Measurements from ENCODE around the gene NEURL1. TPM values are rescaled to one million over a fixed set of nuclear protein-coding genes. Genes with fewer than 3 reads are reported as not detected.

Gene NEURL1
- total RNA-seq, 1 donor from 2014 or later = 12.0 TPM

- Histone ChIP-seq H3K4me1 (ENCODE audit: control insufficient read depth in 3 of 3, insufficient read depth in 3 of 3, low read length in 3 of 3) (peaks cover 42 to 48% (median 44%) of the 10 kb centered on the region in 3 donors), H3K27me3 (ENCODE audit: control insufficient read depth in 3 of 3, insufficient read depth in 3 of 3, low read length in 3 of 3) (peaks cover 0 to 11% (median 0%) of the 10 kb centered on the region in 3 donors), H3K9ac (ENCODE audit: low read depth in 1 of 3, low read length in 3 of 3) (peak overlapping the region; percentile 67 to 82 (median 82)), H3K36me3 (ENCODE audit: control insufficient read depth in 3 of 3, insufficient read depth in 3 of 3, low read length in 3 of 3) (peaks cover 21 to 25% (median 25%) of the 10 kb centered on the region in 3 donors), H3K27ac (ENCODE audit: low read depth, low read length) (peak overlapping the region; percentile 85), H3K9me3 (ENCODE audit: control insufficient read depth in 3 of 3, low read length in 3 of 3) (no peaks in the 10 kb centered on the region), H3K4me3 (ENCODE audit: low read length in 3 of 3) (peak overlapping the region; percentile 70 to 75 (median 72))
Measured at GRCh38 chr10:103451091-103451813, 42.3 kb upstream of the NEURL1 start.

- peaks cover 0 to 11% (median 0%) of the 10 kb centered on the region in 3 donors for H3K27me3 ChIP-seq (ENCODE audit: control insufficient read depth in 3 of 3, insufficient read depth in 3 of 3, low read length in 3 of 3)
- H3K27ac ChIP-seq (ENCODE audit: low read depth, low read length) = peak within 1 kb of the TSS; percentile 85
- H3K4me1 ChIP-seq (ENCODE audit: control insufficient read depth in 3 of 3, insufficient read depth in 3 of 3, low read length in 3 of 3) = peaks cover 37 to 41% (median 39%) of the 10 kb centered on the region in 3 donors
- H3K9ac ChIP-seq (ENCODE audit: low read depth in 1 of 3, low read length in 3 of 3) = peak within 1 kb of the TSS; percentile 67 to 82 (median 82)
- H3K36me3 ChIP-seq (ENCODE audit: control insufficient read depth in 3 of 3, insufficient read depth in 3 of 3, low read length in 3 of 3) = peaks cover 17 to 23% (median 19%) of the 10 kb centered on the region in 3 donors
- H3K9me3 ChIP-seq (ENCODE audit: control insufficient read depth in 3 of 3, low read length in 3 of 3) = no peaks in the 10 kb centered on the region
- H3K4me3 ChIP-seq (ENCODE audit: low read length in 3 of 3) = peak within 1 kb of the TSS; percentile 70 to 75 (median 72)
Measured at GRCh38 chr10:103451831-103452505, 41.5 kb upstream of the NEURL1 start, which contains the start of gene CALHM2. TSS of gene CALHM2 (minus strand) at chr10:103452370. CDS start at chr10:103449941, 2,429 bp downstream.

- H3K27me3 ChIP-seq (ENCODE audit: control insufficient read depth in 3 of 3, insufficient read depth in 3 of 3, low read length in 3 of 3) = peaks cover 0 to 11% (median 0%) of the 10 kb centered on the region in 3 donors
- H3K27ac ChIP-seq (ENCODE audit: low read depth, low read length) = peak overlapping the region; percentile 85
- H3K36me3 ChIP-seq (ENCODE audit: control insufficient read depth in 3 of 3, insufficient read depth in 3 of 3, low read length in 3 of 3) = peaks cover 10 to 16% (median 12%) of the 10 kb centered on the region in 3 donors
- no peaks in the 10 kb centered on the region for H3K9me3 ChIP-seq (ENCODE audit: control insufficient read depth in 3 of 3, low read length in 3 of 3)
- peaks cover 30 to 34% (median 32%) of the 10 kb centered on the region in 3 donors for H3K4me1 ChIP-seq (ENCODE audit: control insufficient read depth in 3 of 3, insufficient read depth in 3 of 3, low read length in 3 of 3)
- H3K9ac ChIP-seq (ENCODE audit: low read depth in 1 of 3, low read length in 3 of 3) = peak overlapping the region in 2 of 3 donors; percentile 67 to 82
- peak overlapping the region; percentile 70 to 75 (median 72) for H3K4me3 ChIP-seq (ENCODE audit: low read length in 3 of 3)
Measured at GRCh38 chr10:103452506-103453230, 40.8 kb upstream of the NEURL1 start.

- H3K4me1 ChIP-seq (ENCODE audit: control insufficient read depth in 3 of 3, insufficient read depth in 3 of 3, low read length in 3 of 3) = peaks cover 24 to 28% (median 26%) of the 10 kb centered on the region in 3 donors
- H3K36me3 ChIP-seq (ENCODE audit: control insufficient read depth in 3 of 3, insufficient read depth in 3 of 3, low read length in 3 of 3) = peaks cover 4 to 11% (median 9%) of the 10 kb centered on the region in 3 donors
- no peaks in the 10 kb centered on the region for H3K9me3 ChIP-seq (ENCODE audit: control insufficient read depth in 3 of 3, low read length in 3 of 3)
- no peak overlapping the region for H3K27ac ChIP-seq (ENCODE audit: low read depth, low read length)
- peaks cover 0 to 11% (median 0%) of the 10 kb centered on the region in 3 donors for H3K27me3 ChIP-seq (ENCODE audit: control insufficient read depth in 3 of 3, insufficient read depth in 3 of 3, low read length in 3 of 3)
- H3K4me3 ChIP-seq (ENCODE audit: low read length in 3 of 3) = no peak overlapping the region
- no peak overlapping the region for H3K9ac ChIP-seq (ENCODE audit: low read depth in 1 of 3, low read length in 3 of 3)
Measured at GRCh38 chr10:103454026-103454425, 39.5 kb upstream of the NEURL1 start.

GRCh38 chr10:103455235-103455634 is 38.3 kb upstream of the NEURL1 start:
- H3K27me3 ChIP-seq (ENCODE audit: control insufficient read depth in 3 of 3, insufficient read depth in 3 of 3, low read length in 3 of 3) = peaks cover 0 to 11% (median 0%) of the 10 kb centered on the region in 3 donors
- no peaks in the 10 kb centered on the region for H3K9me3 ChIP-seq (ENCODE audit: control insufficient read depth in 3 of 3, low read length in 3 of 3)
- H3K4me1 ChIP-seq (ENCODE audit: control insufficient read depth in 3 of 3, insufficient read depth in 3 of 3, low read length in 3 of 3) = peaks cover 12 to 16% (median 14%) of the 10 kb centered on the region in 3 donors
- H3K9ac ChIP-seq (ENCODE audit: low read depth in 1 of 3, low read length in 3 of 3) = no peak overlapping the region
- no peak overlapping the region for H3K27ac ChIP-seq (ENCODE audit: low read depth, low read length)
- H3K36me3 ChIP-seq (ENCODE audit: control insufficient read depth in 3 of 3, insufficient read depth in 3 of 3, low read length in 3 of 3) = no peaks in the 10 kb centered on the region
- no peak overlapping the region for H3K4me3 ChIP-seq (ENCODE audit: low read length in 3 of 3)

- Histone ChIP-seq H3K36me3 (ENCODE audit: control insufficient read depth in 3 of 3, insufficient read depth in 3 of 3, low read length in 3 of 3) (no peaks in the 10 kb centered on the region), H3K4me3 (ENCODE audit: low read length in 3 of 3) (no peak overlapping the region), H3K9ac (ENCODE audit: low read depth in 1 of 3, low read length in 3 of 3) (no peak overlapping the region), H3K4me1 (ENCODE audit: control insufficient read depth in 3 of 3, insufficient read depth in 3 of 3, low read length in 3 of 3) (peaks cover 6 to 9% (median 8%) of the 10 kb centered on the region in 3 donors), H3K27ac (ENCODE audit: low read depth, low read length) (no peak overlapping the region), H3K9me3 (ENCODE audit: control insufficient read depth in 3 of 3, low read length in 3 of 3) (no peaks in the 10 kb centered on the region), H3K27me3 (ENCODE audit: control insufficient read depth in 3 of 3, insufficient read depth in 3 of 3, low read length in 3 of 3) (peaks cover 0 to 11% (median 0%) of the 10 kb centered on the region in 3 donors)
Measured at GRCh38 chr10:103456074-103456660, 37.3 kb upstream of the NEURL1 start.

DNA sequence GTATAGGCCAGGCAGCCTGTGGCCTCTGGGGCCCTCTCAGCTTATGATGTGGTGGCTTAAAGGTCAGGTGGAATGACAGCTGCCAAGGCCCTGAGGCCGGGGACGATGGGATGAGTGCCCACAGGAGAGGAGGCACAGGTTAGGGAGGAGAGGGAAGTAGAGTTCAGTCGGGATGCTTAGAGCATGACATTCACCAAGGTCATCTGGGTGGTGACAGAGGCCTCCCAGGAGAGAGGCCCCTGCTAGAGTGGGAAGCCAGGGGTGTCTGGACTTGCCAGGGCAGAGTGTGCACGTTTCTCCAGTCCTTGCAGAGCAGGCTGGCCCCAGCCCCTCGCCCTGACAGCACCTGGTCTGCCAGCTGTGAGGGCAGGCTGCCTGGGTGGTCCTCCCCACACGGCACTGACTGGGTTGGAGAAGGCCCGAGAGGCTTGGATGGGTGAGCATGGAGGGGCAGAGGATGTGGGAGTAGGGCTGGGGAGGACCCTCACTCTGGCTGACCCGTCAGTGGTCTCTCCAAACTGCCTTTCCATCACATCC is 36.3 kb upstream of the NEURL1 start:
- no peak overlapping the region for H3K4me3 ChIP-seq (ENCODE audit: low read length in 3 of 3)
- no peaks in the 10 kb centered on the region for H3K9me3 ChIP-seq (ENCODE audit: control insufficient read depth in 3 of 3, low read length in 3 of 3)
- peaks cover 6 to 8% (median 7%) of the 10 kb centered on the region in 3 donors for H3K4me1 ChIP-seq (ENCODE audit: control insufficient read depth in 3 of 3, insufficient read depth in 3 of 3, low read length in 3 of 3)
- no peak overlapping the region for H3K9ac ChIP-seq (ENCODE audit: low read depth in 1 of 3, low read length in 3 of 3)
- no peaks in the 10 kb centered on the region for H3K36me3 ChIP-seq (ENCODE audit: control insufficient read depth in 3 of 3, insufficient read depth in 3 of 3, low read length in 3 of 3)
- H3K27me3 ChIP-seq (ENCODE audit: control insufficient read depth in 3 of 3, insufficient read depth in 3 of 3, low read length in 3 of 3) = peaks cover 0 to 3% (median 0%) of the 10 kb centered on the region in 3 donors
- no peak overlapping the region for H3K27ac ChIP-seq (ENCODE audit: low read depth, low read length)

GRCh38 chr10:103457896-103458583 is 35.5 kb upstream of the NEURL1 start:
- Histone ChIP-seq H3K4me1 (ENCODE audit: control insufficient read depth in 3 of 3, insufficient read depth in 3 of 3, low read length in 3 of 3) (peaks cover 0 to under 1% (median 0%) of the 10 kb centered on the region in 3 donors), H3K36me3 (ENCODE audit: control insufficient read depth in 3 of 3, insufficient read depth in 3 of 3, low read length in 3 of 3) (no peaks in the 10 kb centered on the region), H3K27ac (ENCODE audit: low read depth, low read length) (no peak overlapping the region), H3K9ac (ENCODE audit: low read depth in 1 of 3, low read length in 3 of 3) (no peak overlapping the region), H3K9me3 (ENCODE audit: control insufficient read depth in 3 of 3, low read length in 3 of 3) (no peaks in the 10 kb centered on the region), H3K27me3 (ENCODE audit: control insufficient read depth in 3 of 3, insufficient read depth in 3 of 3, low read length in 3 of 3) (no peaks in the 10 kb centered on the region), H3K4me3 (ENCODE audit: low read length in 3 of 3) (no peak overlapping the region)

DNA sequence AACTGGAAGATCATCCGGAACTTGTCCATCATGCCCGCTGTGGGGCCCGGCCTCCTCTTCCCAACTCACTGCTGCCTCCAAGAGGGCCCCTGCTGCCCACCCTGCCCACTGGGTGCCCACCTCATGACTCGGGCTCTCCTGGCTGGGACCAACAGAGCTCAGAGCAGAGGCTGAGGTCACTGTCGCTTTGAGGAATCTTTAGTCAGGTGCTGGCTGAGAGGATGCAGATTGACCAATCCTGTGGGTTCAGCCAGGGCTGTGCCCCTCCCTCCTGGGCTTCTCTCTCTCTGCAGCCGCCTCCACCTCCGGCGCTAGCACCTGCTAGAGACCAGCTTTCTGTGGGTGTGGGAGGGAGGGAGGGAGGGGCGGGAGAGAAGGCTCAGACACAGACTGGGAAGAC is 34.8 kb upstream of the NEURL1 start, which contains the start of gene CALHM1:
Gene CALHM1 (minus strand): TSS at position 181 of the 400 bp plus-strand sequence. CDS start 149 bp downstream, at position 32.
- no peaks in the 10 kb centered on the region for H3K27me3 ChIP-seq (ENCODE audit: control insufficient read depth in 3 of 3, insufficient read depth in 3 of 3, low read length in 3 of 3)
- H3K9ac ChIP-seq (ENCODE audit: low read depth in 1 of 3, low read length in 3 of 3) = no peak within 1 kb of the TSS
- H3K4me3 ChIP-seq (ENCODE audit: low read length in 3 of 3) = no peak within 1 kb of the TSS
- no peak within 1 kb of the TSS for H3K27ac ChIP-seq (ENCODE audit: low read depth, low read length)
- H3K9me3 ChIP-seq (ENCODE audit: control insufficient read depth in 3 of 3, low read length in 3 of 3) = no peaks in the 10 kb centered on the region
- no peaks in the 10 kb centered on the region for H3K4me1 ChIP-seq (ENCODE audit: control insufficient read depth in 3 of 3, insufficient read depth in 3 of 3, low read length in 3 of 3)
- H3K36me3 ChIP-seq (ENCODE audit: control insufficient read depth in 3 of 3, insufficient read depth in 3 of 3, low read length in 3 of 3) = no peaks in the 10 kb centered on the region

Measured in skeletal muscle tissue (tissue), 4 donors.